ENCODE data around the gene TAPBP. TPM values are rescaled to one million over a fixed set of nuclear protein-coding genes. Genes with fewer than 3 reads are reported as not detected.

TAPBP gene
- total and polyA plus RNA-seq, 9 donors = 16.0 to 28.4 (median 21.1) TPM

- Histone ChIP-seq H3K9me3 (replicated peaks; ENCODE audit: control insufficient read depth, low read depth, low read length) (no peaks in the 10 kb centered on the region), H3K27ac (ENCODE audit: low read length) (peak overlapping the region; percentile 96), H3K4me1 (ENCODE audit: control insufficient read depth, insufficient read depth, low read length) (peaks cover 47% of the 10 kb centered on the region), H3K4me3 (ENCODE audit: low read length) (peak overlapping the region; percentile 94), H3K36me3 (ENCODE audit: control insufficient read depth, insufficient read depth, low read length) (peaks cover 26% of the 10 kb centered on the region), H3K27me3 (ENCODE audit: control insufficient read depth, insufficient read depth, low read length) (no peaks in the 10 kb centered on the region)
- peak; percentile 58 for DNase-seq
- 27% methylated on average over 37 of the region's 47 CpGs for WGBS (ENCODE audit: insufficient coverage)
Observed at GRCh38 chr6:33314943-33315792, 1.3 kb upstream of the TAPBP start.

- no peaks in the 10 kb centered on the region for H3K9me3 ChIP-seq (replicated peaks; ENCODE audit: control insufficient read depth, low read depth, low read length)
- H3K27ac ChIP-seq (ENCODE audit: low read length) = peak overlapping the region; percentile 96
- no peaks in the 10 kb centered on the region for H3K27me3 ChIP-seq (ENCODE audit: control insufficient read depth, insufficient read depth, low read length)
- H3K36me3 ChIP-seq (ENCODE audit: control insufficient read depth, insufficient read depth, low read length) = peaks cover 20% of the 10 kb centered on the region
- DNase-seq = peak; percentile 92
- peaks cover 47% of the 10 kb centered on the region for H3K4me1 ChIP-seq (ENCODE audit: control insufficient read depth, insufficient read depth, low read length)
- H3K4me3 ChIP-seq (ENCODE audit: low read length) = peak overlapping the region; percentile 94
- no CpG with 5 or more reads among the region's 10 CpGs for WGBS (ENCODE audit: insufficient coverage)
Observed at GRCh38 chr6:33314515-33314942, 651 bp upstream of the TAPBP start.

- Histone ChIP-seq H3K4me1 (ENCODE audit: control insufficient read depth, insufficient read depth, low read length) (peaks cover 39% of the 10 kb centered on the region), H3K36me3 (ENCODE audit: control insufficient read depth, insufficient read depth, low read length) (peaks cover 14% of the 10 kb centered on the region), H3K27ac (ENCODE audit: low read length) (peak overlapping the region; percentile 96), H3K27me3 (ENCODE audit: control insufficient read depth, insufficient read depth, low read length) (no peaks in the 10 kb centered on the region), H3K4me3 (ENCODE audit: low read length) (peak overlapping the region; percentile 94), H3K9me3 (replicated peaks; ENCODE audit: control insufficient read depth, low read depth, low read length) (no peaks in the 10 kb centered on the region)
- under 1% methylated on average over 26 of the region's 33 CpGs for WGBS (ENCODE audit: insufficient coverage)
- peak; percentile 72 for DNase-seq
Observed at GRCh38 chr6:33313105-33313708, 671 bp downstream of the TAPBP start.

GRCh38 chr6:33312361-33313104, 1.3 kb downstream of the TAPBP start:
- DNase-seq = peak; percentile 77
- no peaks in the 10 kb centered on the region for H3K27me3 ChIP-seq (ENCODE audit: control insufficient read depth, insufficient read depth, low read length)
- no peaks in the 10 kb centered on the region for H3K9me3 ChIP-seq (replicated peaks; ENCODE audit: control insufficient read depth, low read depth, low read length)
- peaks cover 14% of the 10 kb centered on the region for H3K36me3 ChIP-seq (ENCODE audit: control insufficient read depth, insufficient read depth, low read length)
- H3K4me3 ChIP-seq (ENCODE audit: low read length) = peak overlapping the region; percentile 94
- H3K27ac ChIP-seq (ENCODE audit: low read length) = peak overlapping the region; percentile 96
- H3K4me1 ChIP-seq (ENCODE audit: control insufficient read depth, insufficient read depth, low read length) = peaks cover 37% of the 10 kb centered on the region
- 19% methylated on average over 15 of the region's 29 CpGs for WGBS (ENCODE audit: insufficient coverage)

- Histone ChIP-seq H3K4me3 (ENCODE audit: low read length) (no peak overlapping the region), H3K27ac (ENCODE audit: low read length) (no peak overlapping the region), H3K9me3 (replicated peaks; ENCODE audit: control insufficient read depth, low read depth, low read length) (no peaks in the 10 kb centered on the region), H3K36me3 (ENCODE audit: control insufficient read depth, insufficient read depth, low read length) (peaks cover 40% of the 10 kb centered on the region), H3K27me3 (ENCODE audit: control insufficient read depth, insufficient read depth, low read length) (no peaks in the 10 kb centered on the region), H3K4me1 (ENCODE audit: control insufficient read depth, insufficient read depth, low read length) (no peaks in the 10 kb centered on the region)
- no peak for DNase-seq
- WGBS (ENCODE audit: insufficient coverage) = 58% methylated on average over 4 of the region's 4 CpGs
Observed at GRCh38 chr6:33306356-33306755, 7.5 kb downstream of the TAPBP start.

- H3K4me1 ChIP-seq (ENCODE audit: control insufficient read depth, insufficient read depth, low read length) = peaks cover 3% of the 10 kb centered on the region
- H3K9me3 ChIP-seq (replicated peaks; ENCODE audit: control insufficient read depth, low read depth, low read length) = no peaks in the 10 kb centered on the region
- H3K36me3 ChIP-seq (ENCODE audit: control insufficient read depth, insufficient read depth, low read length) = peaks cover 40% of the 10 kb centered on the region
- H3K4me3 ChIP-seq (ENCODE audit: low read length) = no peak overlapping the region
- DNase-seq = no peak
- H3K27ac ChIP-seq (ENCODE audit: low read length) = no peak overlapping the region
- 82% methylated on average over 8 of the region's 8 CpGs for WGBS (ENCODE audit: insufficient coverage)
- no peaks in the 10 kb centered on the region for H3K27me3 ChIP-seq (ENCODE audit: control insufficient read depth, insufficient read depth, low read length)
Observed at GRCh38 chr6:33305052-33305451, 8.8 kb downstream of the TAPBP start.

- Histone ChIP-seq H3K27me3 (ENCODE audit: control insufficient read depth, insufficient read depth, low read length) (no peaks in the 10 kb centered on the region), H3K4me3 (ENCODE audit: low read length) (no peak overlapping the region), H3K36me3 (ENCODE audit: control insufficient read depth, insufficient read depth, low read length) (peaks cover 40% of the 10 kb centered on the region), H3K27ac (ENCODE audit: low read length) (no peak overlapping the region), H3K4me1 (ENCODE audit: control insufficient read depth, insufficient read depth, low read length) (peaks cover 5% of the 10 kb centered on the region), H3K9me3 (replicated peaks; ENCODE audit: control insufficient read depth, low read depth, low read length) (no peaks in the 10 kb centered on the region)
- no CpG with 5 or more reads among the region's 16 CpGs for WGBS (ENCODE audit: insufficient coverage)
- no peak for DNase-seq
Observed at GRCh38 chr6:33304216-33304615, 9.7 kb downstream of the TAPBP start.

GRCh38 chr6:33301877-33302276, 12.0 kb downstream of the TAPBP start:
- Histone ChIP-seq H3K27ac (ENCODE audit: low read length) (no peak overlapping the region), H3K27me3 (ENCODE audit: control insufficient read depth, insufficient read depth, low read length) (no peaks in the 10 kb centered on the region), H3K4me1 (ENCODE audit: control insufficient read depth, insufficient read depth, low read length) (peaks cover 16% of the 10 kb centered on the region), H3K9me3 (replicated peaks; ENCODE audit: control insufficient read depth, low read depth, low read length) (no peaks in the 10 kb centered on the region), H3K4me3 (ENCODE audit: low read length) (no peak overlapping the region), H3K36me3 (ENCODE audit: control insufficient read depth, insufficient read depth, low read length) (peaks cover 34% of the 10 kb centered on the region)
- no peak for DNase-seq
- WGBS (ENCODE audit: insufficient coverage) = no CpG with 5 or more reads among the region's 3 CpGs

- 1% methylated on average over 53 of the region's 54 CpGs for WGBS (ENCODE audit: insufficient coverage)
- H3K36me3 ChIP-seq (ENCODE audit: control insufficient read depth, insufficient read depth, low read length) = peaks cover 40% of the 10 kb centered on the region
- peak; percentile 97 for DNase-seq
Observed at GRCh38 chr6:33299237-33299944, 14.5 kb downstream of the TAPBP start.

More at GRCh38 chr6:33299237-33299944, 14.5 kb downstream of the TAPBP start:
- Histone ChIP-seq H3K4me1 (ENCODE audit: control insufficient read depth, insufficient read depth, low read length) (peaks cover 16% of the 10 kb centered on the region), H3K27ac (ENCODE audit: low read length) (peak overlapping the region; percentile 93), H3K4me3 (ENCODE audit: low read length) (peak overlapping the region; percentile 88), H3K9me3 (replicated peaks; ENCODE audit: control insufficient read depth, low read depth, low read length) (no peaks in the 10 kb centered on the region), H3K27me3 (ENCODE audit: control insufficient read depth, insufficient read depth, low read length) (no peaks in the 10 kb centered on the region)

Data from muscle of leg (tissue), 11 donors.